A549 (cell line): ENCODE data around the gene HOXC11.

Experiments
- BHLHE40 ChIP-seq: IDR thresholded peaks from 2 replicates; pipeline ENCODE4 v1.6.1; 2012; ENCODE audit warnings: low read depth, low read length, inconsistent platforms
- CEBPB ChIP-seq, 2 experiments: fragments of >200 bp in 1 of 2; sonication (Bioruptor Twin) in 1 of 2; formaldehyde crosslinking in 1 of 2; IDR thresholded peaks; 2 replicates each; pipeline ENCODE4 v1.6.1; 2012 to 2016
- CTCF ChIP-seq: fragments of >200 bp; sonication (Bioruptor Twin); formaldehyde crosslinking; IDR thresholded peaks from 3 replicates; pipeline ENCODE4 v1.5.1; 2016
- ELK1 ChIP-seq: fragments of 150-350 bp; IDR thresholded peaks from 2 replicates; pipeline ENCODE4 v1.6.1; 2014; ENCODE audit warnings: low read depth, mild to moderate bottlenecking, low read length
- ESRRA ChIP-seq: fragments of 150-350 bp; IDR thresholded peaks from 2 replicates; pipeline ENCODE4 v1.6.1; 2014; ENCODE audit warnings: mild to moderate bottlenecking, low read length, borderline replicate concordance
- HMGXB4 ChIP-seq: fragments of 250-450 bp; sonication (Bioruptor Pico); IDR thresholded peaks from 2 replicates; pipeline ENCODE4 v1.5.0; 2021; ENCODE audit warnings: mild to moderate bottlenecking, moderate library complexity, borderline replicate concordance
- JUN ChIP-seq, 2 experiments: fragments of >200 bp; sonication (Bioruptor Twin); formaldehyde crosslinking; IDR thresholded peaks; 2 replicates in 1 of 2; 3 replicates in 1 of 2; pipeline ENCODE4 v1.6.1; 2016 to 2017
- MAX ChIP-seq: IDR thresholded peaks from 2 replicates; pipeline ENCODE4 v1.6.1; 2012
- MYC ChIP-seq: IDR thresholded peaks from 2 replicates; pipeline ENCODE4 v1.6.1; 2012; ENCODE audit warnings: mild to moderate bottlenecking, inconsistent platforms, low read length, improper control_type of control experiment, borderline replicate concordance
- PHF8 ChIP-seq: fragments of 200-600 bp; sonication (generic); IDR thresholded peaks from 2 replicates; pipeline ENCODE4 v1.6.1; 2016; ENCODE audit warnings: low read depth, mild to moderate bottlenecking, antibody characterized with exemption, moderate library complexity, borderline replicate concordance
- RCOR1 ChIP-seq: fragments of 150-350 bp; IDR thresholded peaks from 2 replicates; pipeline ENCODE4 v1.6.1; 2014; ENCODE audit warnings: antibody characterized with exemption, low read length, low read depth
- REST ChIP-seq: fragments of 200-600 bp; sonication (generic); IDR thresholded peaks from 2 replicates; pipeline ENCODE4 v1.6.1; 2016; ENCODE audit warnings: antibody characterized with exemption, mild to moderate bottlenecking, moderate library complexity
- RFX5 ChIP-seq: fragments of 450-650 bp; IDR thresholded peaks from 2 replicates; pipeline ENCODE4 v1.7.1; 2014; ENCODE audit warnings: antibody characterized with exemption, mild to moderate bottlenecking, moderate library complexity

- TF ChIP-seq CTCF (no peak), BHLHE40 (no peak), JUN (IDR thresholded peaks at IDR 0.05) (no peak), PHF8 (no peak), MYC (no peak), RFX5 (no peak), MAX (no peak), RCOR1 (no peak), ELK1 (no peak), REST (no peak), ESRRA (no peak), CEBPB (IDR thresholded peaks at IDR 0.05) (no peak), HMGXB4 (no peak)
Measured at GRCh38 chr12:53941750-53942149, 31.2 kb upstream of the HOXC11 start.
